ENCODE data around the gene CBX2. TPM values are rescaled to one million over a fixed set of nuclear protein-coding genes. Genes with fewer than 3 reads are reported as not detected.

Gene CBX2
- total RNA-seq, 1 experiment from 2014 or later = 79.4 TPM

DNA sequence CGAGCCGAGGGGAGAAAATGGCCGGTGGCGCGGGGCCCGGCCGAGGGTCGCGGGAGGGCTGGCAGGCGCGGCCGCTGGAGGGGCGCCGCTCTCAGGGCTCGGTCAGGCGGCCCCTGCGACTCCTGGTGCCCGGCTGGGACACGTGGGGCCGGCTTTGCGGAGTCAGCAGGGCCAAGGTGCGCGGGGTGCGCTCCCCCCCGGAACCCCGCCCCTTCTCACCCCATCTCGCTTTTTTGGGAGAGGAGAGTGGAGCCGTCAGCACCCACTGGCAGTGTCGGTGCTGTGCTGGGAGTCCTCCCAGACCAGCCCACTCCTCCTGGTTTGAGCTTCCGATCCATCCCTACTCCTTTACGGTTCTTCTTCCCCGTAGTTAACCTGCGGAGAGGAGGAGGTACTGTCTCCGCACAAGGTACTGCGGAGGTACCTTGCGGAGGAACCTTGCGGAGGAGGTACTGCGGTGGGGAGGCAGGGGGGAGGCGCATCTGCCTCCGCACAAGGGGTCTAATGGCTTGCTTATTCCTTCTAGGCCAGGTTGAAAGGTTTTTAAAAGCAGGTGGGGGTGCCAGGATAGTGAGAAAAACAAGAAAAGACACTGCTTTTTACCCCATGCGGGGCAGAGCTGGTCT is 38.0 kb downstream of the CBX2 start:
- TF ChIP-seq, protein P1, sequence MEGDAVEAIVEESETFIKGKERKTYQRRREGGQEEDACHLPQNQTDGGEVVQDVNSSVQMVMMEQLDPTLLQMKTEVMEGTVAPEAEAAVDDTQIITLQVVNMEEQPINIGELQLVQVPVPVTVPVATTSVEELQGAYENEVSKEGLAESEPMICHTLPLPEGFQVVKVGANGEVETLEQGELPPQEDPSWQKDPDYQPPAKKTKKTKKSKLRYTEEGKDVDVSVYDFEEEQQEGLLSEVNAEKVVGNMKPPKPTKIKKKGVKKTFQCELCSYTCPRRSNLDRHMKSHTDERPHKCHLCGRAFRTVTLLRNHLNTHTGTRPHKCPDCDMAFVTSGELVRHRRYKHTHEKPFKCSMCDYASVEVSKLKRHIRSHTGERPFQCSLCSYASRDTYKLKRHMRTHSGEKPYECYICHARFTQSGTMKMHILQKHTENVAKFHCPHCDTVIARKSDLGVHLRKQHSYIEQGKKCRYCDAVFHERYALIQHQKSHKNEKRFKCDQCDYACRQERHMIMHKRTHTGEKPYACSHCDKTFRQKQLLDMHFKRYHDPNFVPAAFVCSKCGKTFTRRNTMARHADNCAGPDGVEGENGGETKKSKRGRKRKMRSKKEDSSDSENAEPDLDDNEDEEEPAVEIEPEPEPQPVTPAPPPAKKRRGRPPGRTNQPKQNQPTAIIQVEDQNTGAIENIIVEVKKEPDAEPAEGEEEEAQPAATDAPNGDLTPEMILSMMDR (conservative IDR thresholded peaks at IDR 0.05) = no peak
- peak overlapping the region; percentile 19 to 69; a peak in 4 of 5 replicates for H3K4me3 Mint-ChIP-seq
- no peaks in the 10 kb centered on the region for H3K4me1 ChIP-seq (ENCODE audit: insufficient read depth, low read length)
- H3K18ac ChIP-seq (ENCODE audit: insufficient read length, low read depth, low read length) = no peak overlapping the region
- no peak overlapping the region for H2BK15ac ChIP-seq (ENCODE audit: low read depth, low read length)
- no peaks in the 10 kb centered on the region for H3K79me1 ChIP-seq (ENCODE audit: insufficient read depth, low read depth, low read length, poor library complexity, severe bottlenecking)
- no peak overlapping the region for H4K8ac ChIP-seq (replicated peaks; ENCODE audit: insufficient read length, low read depth, low read length)
- DNase-seq = no peak
- H4K20me1 ChIP-seq (ENCODE audit: control insufficient read depth, insufficient read depth, insufficient read length) = no peaks in the 10 kb centered on the region
- H2BK120ac ChIP-seq (ENCODE audit: low read depth, low read length, poor library complexity, severe bottlenecking) = no peak overlapping the region
- peaks cover 83% of the 10 kb centered on the region for H3K27me3 ChIP-seq (ENCODE audit: insufficient read depth, low read length)
- H3K4me1 Mint-ChIP-seq = peaks cover 18 to 24% of the 10 kb centered on the region in 2 experiments
- no peaks in the 10 kb centered on the region for H3K9me3 ChIP-seq (ENCODE audit: control insufficient read depth, low read depth, low read length)
- H3K36me3 Mint-ChIP-seq (ENCODE audit: insufficient read depth in 1 of 3, low read depth in 3 of 3) = no peaks in the 10 kb centered on the region; a peak in 1 of 7 replicates
- no CpG with 5 or more reads among the region's 41 CpGs for WGBS (ENCODE audit: extremely low coverage, insufficient read length, low lambda C conversion rate)
- no peak overlapping the region for H2BK20ac ChIP-seq (ENCODE audit: low read depth, low read length, poor library complexity, severe bottlenecking)
- H3K4me2 ChIP-seq (ENCODE audit: insufficient read depth, insufficient read length, low read length) = peak overlapping the region; percentile 9
- no peak overlapping the region for H3K14ac ChIP-seq (ENCODE audit: insufficient read depth, low read length)
- peaks cover 0 to 9% of the 10 kb centered on the region in 2 experiments; a peak in 1 of 5 replicates for H3K9me3 Mint-ChIP-seq
- no peak overlapping the region for H3K27ac Mint-ChIP-seq
- H2AFZ ChIP-seq (ENCODE audit: low read length) = no peak overlapping the region
- no peak overlapping the region for H2AK5ac ChIP-seq (ENCODE audit: insufficient read length, low read length)
- H3T11ph ChIP-seq (ENCODE audit: low read length) = no peak overlapping the region
- peaks cover 93% of the 10 kb centered on the region for H3K27me3 Mint-ChIP-seq (ENCODE audit: low read depth)
- no peak overlapping the region for H3K9ac ChIP-seq (ENCODE audit: extremely low read depth, insufficient read length, low read length)
- no peak overlapping the region for H4K91ac ChIP-seq (ENCODE audit: insufficient read length, low read depth, low read length)
- H2BK12ac ChIP-seq (ENCODE audit: insufficient read length, low read depth, low read length) = no peak overlapping the region
- H3K79me2 ChIP-seq (ENCODE audit: insufficient read depth, low read length) = no peaks in the 10 kb centered on the region
- no peak overlapping the region for H4K5ac ChIP-seq (ENCODE audit: insufficient read length, low read depth, low read length)
- H3K23ac ChIP-seq (ENCODE audit: insufficient read length, low read depth, low read length) = no peak overlapping the region
- no peak overlapping the region for H3K27ac ChIP-seq (ENCODE audit: insufficient read length, low read depth, low read length)
- no peak overlapping the region for H2BK5ac ChIP-seq (ENCODE audit: insufficient read length, low read length)
- no peak overlapping the region for H3K56ac ChIP-seq (ENCODE audit: insufficient read length, low read depth, low read length)
- H3K23me2 ChIP-seq (ENCODE audit: insufficient read length, low read depth, low read length, poor library complexity, severe bottlenecking) = peaks cover 3% of the 10 kb centered on the region
- no peak overlapping the region for H3K4ac ChIP-seq (ENCODE audit: low read depth, low read length)
